Measurements from ENCODE around the gene C12orf60.

- TF ChIP-seq EZH2phosphoT487 (IDR thresholded peaks at IDR 0.05; ENCODE audit: insufficient read depth, low read depth) (no peak), EZH2 (IDR thresholded peaks at IDR 0.05; ENCODE audit: insufficient read depth, poor library complexity, severe bottlenecking) (no peak)
Observed at GRCh38 chr12:14774074-14774905, 29.2 kb upstream of the C12orf60 start.

Data from GM23248 (cell line).